8988T (cell line): ENCODE data around the gene DPAGT1.
"Not testable (repeated sequence)": the region's sequence is repeated elsewhere in the genome, so short reads cannot be mapped to it uniquely, and the experiment has no call there.

ENCODE experiments used
- DNase-seq: peaks from one replicate; pipeline ENCODE4 v3.0.0; 2011

DPAGT1 gene

DNA sequence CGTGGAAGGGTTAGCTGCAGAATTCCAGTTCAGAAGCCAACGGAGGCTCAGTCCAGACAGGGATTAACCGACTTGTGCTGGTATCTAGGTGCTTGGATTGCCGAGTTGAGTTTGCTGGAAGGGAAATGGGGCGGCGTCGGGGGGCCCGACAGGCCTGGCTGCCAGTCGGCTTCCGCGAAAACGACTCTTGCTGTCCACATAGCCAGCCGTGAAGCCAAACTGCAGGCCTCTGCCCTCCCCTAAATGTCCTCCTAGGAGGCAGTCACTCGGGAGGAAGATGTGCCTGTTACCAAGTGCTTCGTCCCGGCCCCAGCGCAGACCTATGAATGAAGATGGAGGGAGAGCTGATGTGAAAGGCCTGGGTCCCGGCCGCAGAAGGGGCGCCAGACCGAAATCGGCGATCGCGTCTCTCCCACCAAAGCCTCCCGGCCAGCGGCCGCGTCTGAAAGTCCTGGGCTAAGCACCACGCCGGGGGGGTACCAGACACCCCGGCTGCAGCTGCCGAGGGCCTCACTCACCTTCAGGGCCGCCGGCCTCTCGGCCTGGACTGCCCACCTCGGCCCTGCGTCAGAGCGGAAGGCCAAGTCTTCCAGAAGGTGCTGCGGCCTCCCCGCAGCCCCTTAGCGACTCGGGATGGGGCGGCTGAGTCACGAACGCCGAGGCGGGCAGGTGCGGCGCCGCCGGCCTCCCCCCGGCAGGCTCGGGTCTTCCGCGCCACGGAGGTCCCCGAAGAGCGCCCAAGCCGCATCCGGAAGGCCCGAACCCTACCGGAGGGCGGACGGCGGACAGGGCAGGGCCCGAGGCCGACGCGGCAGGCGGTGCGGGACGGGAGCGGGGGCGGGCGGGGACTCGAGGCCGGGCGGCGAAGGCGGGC lies 7.5 kb downstream of the DPAGT1 start:
- DNase-seq: no peak

DNA sequence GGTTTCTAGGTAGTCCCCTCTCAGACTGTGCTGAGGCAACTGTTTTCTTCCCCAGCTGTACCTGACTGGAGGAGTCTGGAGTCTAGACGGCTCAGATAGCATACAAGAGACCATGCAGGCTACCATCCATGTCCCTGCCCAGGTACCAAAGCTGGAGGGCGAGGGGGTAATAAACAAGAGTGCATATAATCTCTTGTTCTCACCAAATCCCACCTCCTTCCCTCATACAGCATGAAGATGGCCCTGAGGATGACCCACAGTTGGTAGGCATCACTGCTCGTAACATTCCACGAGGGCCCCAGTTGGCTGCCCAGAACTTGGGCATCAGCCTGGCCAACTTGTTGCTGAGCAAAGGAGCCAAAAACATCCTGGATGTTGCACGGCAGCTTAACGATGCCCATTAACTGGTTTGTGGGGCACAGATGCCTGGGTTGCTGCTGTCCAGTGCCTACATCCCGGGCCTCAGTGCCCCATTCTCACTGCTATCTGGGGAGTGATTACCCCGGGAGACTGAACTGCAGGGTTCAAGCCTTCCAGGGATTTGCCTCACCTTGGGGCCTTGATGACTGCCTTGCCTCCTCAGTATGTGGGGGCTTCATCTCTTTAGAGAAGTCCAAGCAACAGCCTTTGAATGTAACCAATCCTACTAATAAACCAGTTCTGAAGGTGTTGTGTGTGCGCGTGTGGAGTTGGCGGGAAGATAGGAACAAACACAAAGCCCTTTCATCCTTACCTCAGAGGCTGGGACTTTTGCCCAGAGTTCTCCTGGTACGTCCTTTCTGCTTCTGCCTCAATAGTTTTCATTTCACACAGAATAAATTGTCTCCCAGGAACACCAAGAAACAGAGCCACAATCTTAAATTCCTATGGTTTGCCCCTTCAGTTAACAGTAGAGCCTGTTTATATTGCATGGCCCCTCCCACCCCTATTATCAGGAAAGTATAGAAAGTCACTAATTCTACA lies 8.5 kb downstream of the DPAGT1 start:
- no peak for DNase-seq

DNA sequence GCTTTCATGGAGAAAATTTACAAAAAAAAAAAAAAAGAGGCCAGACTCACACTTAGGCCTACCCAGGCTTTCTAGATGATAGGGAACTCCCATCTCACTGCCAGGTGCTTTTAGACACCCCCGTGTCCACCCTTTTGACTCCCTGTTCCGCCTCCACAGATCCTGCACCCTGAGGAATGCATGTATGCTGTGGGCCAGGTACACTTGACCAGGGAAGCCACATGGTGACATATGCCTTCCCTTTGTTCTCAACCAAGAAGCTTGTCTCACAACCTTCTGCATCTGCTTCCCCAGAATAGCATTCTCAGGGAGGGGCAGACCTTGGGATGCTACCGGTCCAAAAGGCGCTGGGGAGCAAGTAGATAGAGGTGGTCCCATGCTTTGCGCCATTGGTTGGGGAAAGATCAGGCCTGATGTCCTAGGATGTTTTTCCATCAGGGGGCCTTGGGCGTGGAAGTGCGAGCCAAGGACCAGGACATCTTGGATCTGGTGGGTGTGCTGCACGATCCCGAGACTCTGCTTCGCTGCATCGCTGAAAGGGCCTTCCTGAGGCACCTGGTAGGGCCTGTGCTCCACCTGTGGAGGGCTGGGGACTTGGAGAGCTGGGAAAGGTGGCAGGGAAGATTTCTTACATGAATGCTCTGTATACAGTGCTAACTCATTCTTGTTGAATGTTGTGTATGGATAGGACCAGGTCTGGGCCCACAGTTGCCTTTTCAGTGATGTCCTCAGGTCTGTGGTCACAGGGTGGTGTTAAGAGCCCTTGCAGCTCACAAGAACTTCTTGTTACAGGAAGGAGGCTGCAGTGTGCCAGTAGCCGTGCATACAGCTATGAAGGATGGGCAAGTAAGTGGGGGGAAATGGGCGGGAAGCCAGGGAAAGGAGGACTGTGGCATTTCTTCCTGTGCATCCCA lies 9.4 kb downstream of the DPAGT1 start:
- no peak for DNase-seq

DNA sequence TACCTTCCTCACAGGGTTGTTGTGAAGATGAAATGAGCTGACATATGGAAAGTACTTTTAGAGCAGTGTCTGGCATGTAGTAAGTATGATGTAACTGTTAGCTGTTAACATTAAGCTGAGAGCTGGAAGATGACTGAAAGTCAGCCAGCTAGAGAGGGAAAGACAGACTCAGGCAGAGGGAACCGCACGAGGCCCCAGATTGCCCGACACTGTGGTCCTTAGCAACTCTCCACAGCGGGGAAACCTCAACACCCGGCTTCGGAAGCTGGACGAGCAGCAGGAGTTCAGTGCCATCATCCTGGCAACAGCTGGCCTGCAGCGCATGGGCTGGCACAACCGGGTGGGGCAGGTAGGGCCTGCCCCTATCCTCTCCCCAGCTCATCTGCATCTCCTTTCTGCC lies 10.5 kb downstream of the DPAGT1 start:
- DNase-seq: peak; percentile 64

DNA sequence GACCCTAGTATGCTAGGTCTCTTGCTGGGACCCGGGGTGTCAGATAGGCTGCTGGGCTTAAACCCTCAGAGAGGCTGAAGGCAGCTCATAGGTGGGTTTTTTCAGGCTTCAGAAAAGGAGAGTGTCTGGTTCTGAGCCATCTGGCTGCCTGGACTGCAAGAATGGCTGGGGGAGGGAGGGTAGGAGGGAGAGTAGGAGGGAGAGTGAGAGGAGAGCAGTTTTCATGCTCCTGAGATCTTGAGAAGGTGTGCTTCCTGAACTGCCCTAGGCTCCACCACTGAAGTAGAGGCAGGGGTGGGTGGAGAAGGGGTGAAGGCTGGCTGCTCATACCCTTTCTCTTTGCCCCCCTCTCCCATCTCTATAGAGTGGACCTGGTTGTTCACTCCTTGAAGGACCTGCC lies 12.3 kb downstream of the DPAGT1 start:
- DNase-seq: no peak

DNA sequence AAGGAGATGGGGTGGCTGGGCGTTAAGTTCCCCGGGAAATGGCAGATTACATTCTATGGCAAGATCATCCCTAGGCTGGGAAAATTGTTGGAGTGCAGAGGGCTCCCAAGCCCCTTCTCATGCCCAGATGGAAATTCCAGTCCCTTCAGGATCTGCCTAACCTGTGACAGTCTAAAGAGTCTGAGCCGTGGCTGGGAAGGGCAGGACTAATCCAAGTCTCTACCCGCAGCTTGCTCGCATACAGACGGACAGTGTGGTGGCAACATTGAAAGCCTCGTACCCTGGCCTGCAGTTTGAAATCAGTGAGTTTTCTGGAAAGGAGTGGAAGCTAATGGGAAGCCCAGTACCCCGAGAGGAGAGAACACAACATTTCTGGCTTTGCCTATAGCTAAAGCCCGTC lies 13.2 kb downstream of the DPAGT1 start:
- no peak for DNase-seq

DNA sequence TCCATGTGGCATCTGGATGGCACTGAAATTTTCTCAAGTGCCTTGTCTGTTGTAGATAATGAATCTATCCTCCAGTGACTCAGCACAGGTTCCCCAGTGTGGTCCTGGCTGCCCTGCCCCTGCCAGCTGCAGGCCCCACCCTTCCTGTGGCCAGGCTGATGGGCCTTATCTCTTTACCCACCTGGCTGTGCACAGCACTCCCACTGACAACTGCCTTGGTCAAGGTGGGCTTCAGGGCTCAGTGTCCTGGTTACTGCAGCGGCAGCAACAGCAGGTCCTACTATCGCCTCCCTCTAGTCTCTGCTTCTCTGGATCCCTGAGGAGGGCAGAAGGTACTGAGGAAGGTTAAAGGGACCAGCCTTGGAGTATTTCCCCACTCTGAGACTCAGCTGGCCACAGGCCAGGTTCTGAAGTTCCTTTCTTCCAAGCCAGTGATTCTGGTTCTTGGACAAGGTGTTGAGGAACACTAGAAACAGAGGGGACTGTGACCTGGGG lies 13.9 kb downstream of the DPAGT1 start:
- no peak for DNase-seq

DNA sequence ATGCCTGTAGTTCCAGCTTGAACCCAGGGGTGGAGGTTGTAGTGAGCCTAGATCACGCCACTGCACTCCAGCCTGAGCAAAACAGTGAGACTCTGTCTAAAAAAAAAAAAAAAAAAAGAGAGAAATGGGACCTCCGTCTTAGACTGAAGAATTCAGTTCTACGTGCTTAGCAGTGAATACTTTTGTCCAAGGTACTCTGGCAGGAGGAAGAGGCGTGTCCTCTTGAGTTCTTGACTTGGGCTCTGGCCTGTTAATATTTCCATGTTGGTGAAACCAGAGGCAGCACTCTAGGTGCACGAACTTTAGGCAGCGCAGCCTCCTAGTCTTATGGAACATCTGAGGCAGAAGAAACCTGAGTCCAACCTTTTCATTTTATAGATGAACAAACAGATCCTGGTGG lies 14.5 kb downstream of the DPAGT1 start:
- DNase-seq: no peak

DNA sequence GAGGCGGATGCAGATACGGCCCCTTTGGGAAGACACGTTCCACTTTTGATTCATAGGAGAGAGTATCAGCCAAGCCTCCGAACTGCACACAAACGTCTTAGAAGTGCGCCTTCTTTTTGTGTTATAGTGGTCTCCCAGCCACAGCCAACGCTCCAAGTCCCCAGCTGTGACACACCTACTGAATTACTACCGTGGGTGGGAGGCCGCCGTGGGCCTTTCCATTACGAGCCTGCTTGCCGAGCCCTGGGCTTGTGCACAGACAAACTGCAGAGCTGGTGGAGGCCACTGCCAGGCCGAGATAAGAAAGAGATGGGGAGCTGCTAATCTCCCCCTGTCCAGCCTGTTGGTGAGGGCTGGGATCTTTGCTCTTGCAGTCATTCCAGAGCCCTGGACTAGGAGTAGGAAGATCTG lies 16.2 kb downstream of the DPAGT1 start:
- no peak for DNase-seq

DNA sequence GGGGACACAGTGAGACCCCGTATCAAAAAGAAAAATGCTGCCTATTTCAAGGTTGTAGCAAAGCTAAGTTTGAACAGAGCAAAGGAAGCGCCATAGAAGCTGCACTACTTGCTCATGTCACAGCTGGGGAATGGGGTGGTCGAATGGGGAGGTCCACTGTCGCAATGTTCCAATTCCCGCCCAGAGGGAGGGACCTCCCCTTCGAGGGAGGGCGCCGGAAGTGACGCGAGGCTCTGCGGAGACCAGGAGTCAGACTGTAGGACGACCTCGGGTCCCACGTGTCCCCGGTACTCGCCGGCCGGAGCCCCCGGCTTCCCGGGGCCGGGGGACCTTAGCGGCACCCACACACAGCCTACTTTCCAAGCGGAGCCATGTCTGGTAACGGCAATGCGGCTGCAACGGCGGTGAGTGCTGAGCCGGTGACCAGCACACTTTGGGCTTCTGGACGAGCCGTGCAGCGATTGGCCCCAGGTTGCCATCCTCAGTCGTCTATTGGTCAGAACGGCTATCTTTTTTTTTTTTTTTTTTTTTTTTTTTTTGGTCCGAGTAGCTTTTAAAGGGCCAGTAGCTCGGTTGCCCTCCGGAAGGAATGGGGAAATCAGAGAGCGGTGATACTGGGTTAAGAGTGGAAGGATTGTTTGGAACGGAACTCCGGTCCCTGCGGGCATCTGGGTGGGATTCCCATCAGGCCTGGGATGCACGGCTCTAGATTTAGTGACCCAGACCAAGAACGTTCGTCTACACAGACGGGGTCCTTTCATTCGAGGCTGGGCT lies 16.8 kb downstream of the DPAGT1 start, which contains the start of gene HMBS:
Gene HMBS (plus strand): TSS at position 219 of the 774 bp plus-strand sequence. CDS start 153 bp downstream, at position 372.
- DNase-seq: peak; percentile 81

DNA sequence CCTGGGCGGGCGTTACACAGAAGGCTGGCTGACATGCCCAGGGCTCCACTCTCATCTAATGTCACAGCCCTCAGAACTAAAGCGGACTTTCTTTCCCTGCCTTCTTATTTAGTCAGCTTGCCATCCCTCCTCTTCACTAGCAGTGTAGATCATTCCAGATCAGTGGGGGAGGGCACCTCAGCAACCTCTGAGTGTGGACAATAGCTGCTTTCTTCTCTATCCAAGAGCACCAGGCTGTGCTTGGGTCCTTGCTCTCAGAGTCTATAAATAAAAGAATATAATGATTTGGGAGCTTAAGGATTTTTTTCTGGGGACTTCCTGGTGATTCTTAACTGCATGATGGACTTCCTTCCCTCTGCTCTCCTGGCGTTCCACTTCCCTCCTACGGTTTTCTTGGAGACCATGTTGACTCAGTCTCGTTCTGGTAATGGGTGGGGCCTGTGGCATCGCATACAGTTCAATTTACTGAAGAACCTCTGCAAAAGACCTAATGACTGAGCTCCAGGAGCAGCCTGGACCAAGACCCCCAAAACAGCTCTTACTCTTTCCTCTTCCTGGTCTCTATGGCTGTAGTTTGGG lies 19.9 kb downstream of the DPAGT1 start:
- no peak for DNase-seq

DNA sequence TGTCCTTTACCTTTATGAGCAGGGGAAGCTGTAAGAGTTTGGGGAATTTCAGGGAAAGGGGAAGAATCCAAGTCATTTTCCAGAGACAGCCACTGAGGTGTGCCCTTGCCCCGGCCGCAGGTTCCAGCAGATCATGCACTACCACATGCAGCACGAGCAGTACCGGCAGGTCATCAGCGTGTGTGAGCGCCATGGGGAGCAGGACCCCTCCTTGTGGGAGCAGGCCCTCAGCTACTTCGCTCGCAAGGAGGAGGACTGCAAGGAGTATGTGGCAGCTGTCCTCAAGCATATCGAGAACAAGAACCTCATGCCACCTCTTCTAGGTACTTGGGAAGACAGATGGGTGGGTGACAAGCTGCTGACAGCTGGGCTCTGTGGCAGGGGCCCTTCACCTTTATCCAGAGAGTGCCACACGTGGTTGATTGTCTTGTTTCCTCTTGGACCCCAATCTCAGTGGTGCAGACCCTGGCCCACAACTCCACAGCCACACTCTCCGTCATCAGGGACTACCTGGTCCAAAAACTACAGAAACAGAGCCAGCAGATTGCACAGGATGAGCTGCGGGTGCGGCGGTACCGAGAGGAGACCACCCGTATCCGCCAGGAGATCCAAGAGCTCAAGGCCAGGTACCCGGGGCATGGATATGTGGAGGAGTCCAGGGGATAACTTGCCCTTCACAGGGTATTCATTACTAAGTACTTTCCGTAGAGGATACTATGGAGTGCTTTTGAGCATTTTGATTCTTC lies 22.8 kb downstream of the DPAGT1 start:
- no peak for DNase-seq

DNA sequence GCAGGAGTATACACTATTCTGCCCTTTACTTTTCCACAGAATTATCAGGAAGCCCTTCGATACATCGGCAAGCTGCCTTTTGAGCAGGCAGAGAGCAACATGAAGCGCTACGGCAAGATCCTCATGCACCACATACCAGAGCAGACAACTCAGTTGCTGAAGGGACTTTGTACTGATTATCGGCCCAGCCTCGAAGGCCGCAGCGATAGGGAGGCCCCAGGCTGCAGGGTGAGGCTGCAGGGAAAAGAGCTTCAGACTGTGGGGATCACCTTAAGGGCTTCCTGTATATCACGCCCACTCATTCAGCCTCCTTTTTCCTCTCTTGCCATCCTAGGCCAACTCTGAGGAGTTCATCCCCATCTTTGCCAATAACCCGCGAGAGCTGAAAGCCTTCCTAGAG lies 23.8 kb downstream of the DPAGT1 start:
- DNase-seq: no peak

DNA sequence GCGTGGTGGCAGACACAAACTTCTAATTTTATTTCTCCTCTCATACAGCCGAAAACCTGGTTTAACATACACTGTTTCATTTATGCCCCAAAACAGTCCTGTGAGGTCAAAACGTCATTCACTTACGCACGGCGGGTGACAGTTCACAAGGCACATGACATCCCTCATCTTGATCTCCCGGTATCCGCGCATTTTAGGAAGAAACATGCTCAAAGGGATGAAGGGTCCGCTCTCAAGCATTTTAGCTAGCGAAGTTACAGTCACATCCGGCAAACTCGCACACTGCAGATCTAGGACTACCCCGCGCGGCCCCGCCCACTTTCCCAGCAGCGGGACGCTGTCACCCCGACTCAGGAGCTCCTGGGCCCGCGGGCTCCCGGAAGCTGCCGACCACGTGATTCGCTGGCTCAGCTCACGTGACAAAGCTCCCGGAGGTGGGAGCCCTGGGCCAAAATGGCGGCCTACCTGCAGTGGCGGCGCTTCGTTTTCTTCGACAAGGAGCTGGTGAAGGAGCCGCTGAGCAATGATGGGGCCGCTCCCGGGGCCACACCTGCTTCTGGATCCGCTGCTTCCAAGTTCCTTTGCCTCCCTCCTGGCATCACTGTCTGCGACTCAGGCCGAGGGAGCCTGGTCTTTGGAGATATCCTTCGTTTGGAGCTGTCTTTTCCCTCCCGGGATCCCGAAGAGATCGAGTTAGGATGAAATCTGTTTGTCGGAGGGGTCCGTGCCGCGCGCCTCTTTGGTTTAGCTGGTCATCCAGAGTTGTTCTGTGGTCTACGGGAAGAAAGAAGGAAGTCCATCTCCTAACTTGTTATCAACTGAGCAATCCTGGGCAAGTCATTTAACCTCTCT lies 34.1 kb downstream of the DPAGT1 start, which contains the start of gene VPS11:
Gene VPS11 (plus strand): TSS at position 448 of the 852 bp plus-strand sequence. CDS start 6 bp downstream, at position 454.
- peak; percentile 99 for DNase-seq

DNA sequence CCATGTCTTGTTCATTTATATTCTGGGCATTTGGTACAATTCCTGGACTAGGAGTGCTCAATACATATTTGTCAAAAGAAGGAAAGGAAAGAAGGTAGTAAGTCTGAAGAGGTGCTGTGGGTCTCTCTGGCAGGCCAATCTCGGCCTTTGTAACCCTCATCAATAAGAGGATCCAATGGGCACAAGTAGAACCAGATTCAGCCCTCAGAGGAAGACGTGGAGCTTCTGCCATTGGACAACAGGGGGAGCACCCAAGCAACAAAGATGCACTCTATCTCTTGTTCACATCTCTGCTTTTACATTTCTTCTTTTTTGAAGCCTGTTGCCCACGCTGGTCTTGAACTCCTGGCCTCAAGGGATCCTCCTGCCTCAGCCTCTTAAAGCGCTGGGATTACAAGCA lies 36.3 kb downstream of the DPAGT1 start:
- peak; percentile 61 for DNase-seq

DNA sequence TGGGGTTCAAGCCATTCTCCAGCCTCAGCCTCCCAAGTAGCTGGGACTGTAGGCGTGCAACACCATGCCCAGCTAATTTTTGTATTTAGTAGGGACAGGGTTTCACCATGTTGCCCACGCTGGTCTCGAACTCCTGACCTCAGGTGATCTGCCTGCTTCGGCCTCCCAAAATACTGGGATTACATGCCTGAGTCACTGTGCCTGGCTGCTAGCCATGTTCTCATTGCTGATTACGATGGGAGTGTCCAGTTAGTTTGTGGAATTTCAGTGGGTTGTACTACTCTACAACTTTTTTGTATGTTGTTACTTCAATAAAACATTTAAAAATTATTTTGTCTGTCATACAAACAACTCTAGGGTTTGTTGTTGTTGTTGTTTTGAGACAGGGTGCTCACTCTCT lies 38.9 kb downstream of the DPAGT1 start:
- no peak for DNase-seq

DNA sequence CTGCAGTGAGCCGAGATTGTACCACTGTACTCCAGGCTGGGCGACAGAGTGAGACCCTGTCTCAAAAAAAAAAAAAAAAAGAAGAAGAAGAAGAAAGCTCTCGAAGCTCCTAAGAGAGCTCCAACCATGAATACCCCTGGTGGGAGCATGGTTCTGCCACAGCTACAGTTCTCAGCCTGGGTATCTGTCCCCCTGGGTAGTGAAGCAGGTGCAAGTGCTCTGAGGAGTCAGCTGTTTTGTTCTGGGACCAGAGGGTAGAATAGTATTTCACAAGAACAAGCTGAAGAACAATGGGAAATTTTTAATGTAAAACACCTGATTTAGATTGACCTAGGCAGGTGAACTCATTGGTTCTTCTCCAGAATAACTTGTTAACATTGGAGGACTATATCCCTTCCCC lies 40.4 kb downstream of the DPAGT1 start:
- no peak for DNase-seq

DNA sequence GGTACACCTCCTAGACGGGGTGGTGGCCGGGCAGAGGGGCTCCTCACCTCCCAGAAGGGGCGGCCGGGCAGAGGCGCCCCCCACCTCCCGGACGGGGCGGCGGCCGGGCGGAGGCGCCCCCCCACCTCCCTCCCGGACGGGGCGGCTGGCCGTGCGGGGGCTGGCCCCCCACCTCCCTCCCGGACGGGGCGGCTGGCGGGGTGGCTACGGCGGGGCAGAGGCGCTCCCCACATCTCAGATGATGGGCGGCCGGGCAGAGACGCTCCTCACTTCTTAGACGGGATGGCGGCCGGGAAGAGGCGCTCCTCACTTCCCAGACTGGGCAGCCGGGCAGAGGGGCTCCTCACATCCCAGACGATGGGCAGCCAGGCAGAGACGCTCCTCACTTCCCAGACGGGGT lies 42.5 kb downstream of the DPAGT1 start:
- not testable (repeated sequence) for DNase-seq
